Stimulated activated CD4-positive, alpha-beta T cell treated with anti-CD3 and anti-CD28 coated beads, Interleukin-4, amount 100 ng/mL, for 4 hours (primary cell): ENCODE data around the gene LRRC28.

Source experiments
- DNase-seq, 2 experiments: peaks; one replicate each; pipeline ENCODE4 v3.0.0-alpha.2; 2020

LRRC28 gene

DNA sequence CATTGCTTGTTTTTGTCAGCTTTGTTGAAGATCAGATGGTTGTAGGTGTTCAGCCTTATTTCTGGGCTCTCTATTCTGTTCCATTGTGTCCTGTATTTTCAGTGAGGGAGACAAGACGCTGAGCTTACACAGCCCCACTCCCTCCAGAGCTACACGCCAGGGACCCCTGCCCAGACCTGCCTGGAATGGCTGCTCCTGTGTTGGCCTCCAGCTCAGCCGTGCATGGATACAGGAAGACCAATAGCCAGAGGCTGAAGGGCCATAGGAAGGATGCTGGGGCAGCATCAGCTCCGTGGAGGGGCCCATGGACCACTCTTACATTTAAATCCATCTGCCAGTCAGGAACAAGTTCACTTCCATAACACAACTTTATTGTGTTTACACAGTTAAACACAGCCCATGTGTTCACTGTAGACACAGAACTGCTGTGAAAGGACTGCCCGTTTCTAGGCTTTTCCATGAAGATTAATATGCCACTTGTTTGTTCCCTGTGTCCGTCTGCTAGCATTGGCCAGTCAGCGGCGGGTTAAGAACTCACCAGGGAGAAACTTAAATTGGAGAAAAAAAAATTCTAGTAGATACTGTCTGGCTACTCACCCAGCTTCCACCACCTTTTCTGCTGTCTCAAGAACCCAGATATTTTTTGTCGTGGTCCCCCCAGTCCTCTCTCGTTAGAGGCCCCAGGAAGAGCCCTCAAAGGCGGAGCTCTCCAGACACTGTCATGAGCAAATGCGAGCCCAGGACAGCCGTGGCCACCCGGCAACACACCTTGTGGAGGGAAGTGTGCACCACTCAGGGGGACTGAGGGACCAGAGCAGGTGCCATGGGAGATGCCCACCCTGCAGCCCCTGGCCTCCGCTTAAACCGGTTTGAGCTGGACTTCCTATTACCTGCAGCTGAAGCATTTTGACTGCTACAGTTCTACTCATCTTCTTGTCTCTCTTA lies 172.2 kb downstream of the LRRC28 start:
- no peak for DNase-seq

- DNase-seq: no peak
Observed at GRCh38 chr15:99424131-99424571, 172.9 kb downstream of the LRRC28 start.

DNA sequence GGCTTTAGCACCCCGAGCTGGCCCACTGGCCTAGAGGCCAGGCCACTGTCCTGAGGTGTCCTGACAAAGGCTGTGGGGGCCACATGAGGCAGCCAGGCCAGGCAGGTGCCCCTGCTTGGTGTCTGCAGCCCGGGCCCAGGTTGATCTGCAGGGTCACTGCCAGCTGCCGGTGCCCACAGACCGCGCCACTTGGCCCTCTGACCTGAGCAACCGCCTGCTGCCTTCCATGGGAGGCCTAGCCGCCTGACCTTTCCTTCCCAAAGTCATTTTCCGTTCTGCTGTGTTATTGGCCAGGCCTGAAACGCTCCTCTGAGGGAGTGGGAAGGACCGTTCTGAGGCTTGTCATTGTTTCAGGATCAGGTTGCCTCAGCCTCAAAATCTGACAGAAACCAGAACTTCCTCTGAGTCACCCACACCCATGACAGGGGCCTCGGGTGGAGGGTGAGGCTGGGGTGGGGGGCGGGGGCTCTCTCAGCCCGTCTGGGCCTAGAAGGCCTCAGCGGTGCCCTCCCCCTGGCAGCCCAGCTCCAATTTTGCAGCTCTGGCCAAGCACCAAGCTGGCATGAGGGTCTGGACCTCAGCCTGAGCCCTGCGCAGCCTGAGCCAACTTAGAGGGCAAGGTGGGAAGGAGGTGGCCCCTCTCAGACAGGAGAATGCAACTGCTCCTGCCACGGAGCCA lies 173.8 kb downstream of the LRRC28 start:
- DNase-seq: peak; percentile 37 to 64

GRCh38 chr15:99425657-99426301 lies 174.5 kb downstream of the LRRC28 start:
- no peak for DNase-seq

DNA sequence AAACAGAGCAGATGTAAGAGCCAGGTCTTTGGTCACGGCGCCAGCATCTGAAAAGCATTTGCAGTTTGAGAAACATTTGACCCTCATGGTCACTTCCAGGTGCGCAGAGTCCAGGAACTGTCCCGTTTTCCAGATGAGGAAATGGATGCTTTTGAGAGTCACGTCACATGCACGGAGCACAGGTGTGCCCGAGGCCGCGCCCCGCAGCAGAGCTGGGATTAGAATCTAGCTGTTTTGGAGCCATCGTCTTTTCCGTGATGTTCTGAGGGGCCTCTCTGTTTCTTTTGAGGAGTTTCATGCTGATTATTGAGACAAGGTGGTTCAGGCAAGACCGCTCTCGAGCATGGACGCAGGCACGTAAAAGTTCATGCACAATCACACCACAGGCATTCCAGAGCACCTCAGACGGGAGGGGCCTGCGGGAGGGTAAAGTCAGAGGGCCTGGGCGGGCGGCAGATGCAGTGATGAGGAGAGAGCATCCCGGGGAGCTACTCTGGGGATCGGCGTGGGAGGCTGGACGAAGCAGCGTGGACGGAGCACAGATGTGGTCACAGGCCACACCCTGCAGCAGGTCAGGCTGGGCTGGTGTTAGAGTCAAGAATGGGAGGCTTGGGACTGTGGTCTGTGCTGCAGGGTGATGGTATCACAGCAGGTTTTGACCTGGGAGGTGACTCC lies 175.3 kb downstream of the LRRC28 start:
- DNase-seq: no peak

- no peak for DNase-seq
Observed at GRCh38 chr15:99427210-99427609, 175.9 kb downstream of the LRRC28 start.

DNA sequence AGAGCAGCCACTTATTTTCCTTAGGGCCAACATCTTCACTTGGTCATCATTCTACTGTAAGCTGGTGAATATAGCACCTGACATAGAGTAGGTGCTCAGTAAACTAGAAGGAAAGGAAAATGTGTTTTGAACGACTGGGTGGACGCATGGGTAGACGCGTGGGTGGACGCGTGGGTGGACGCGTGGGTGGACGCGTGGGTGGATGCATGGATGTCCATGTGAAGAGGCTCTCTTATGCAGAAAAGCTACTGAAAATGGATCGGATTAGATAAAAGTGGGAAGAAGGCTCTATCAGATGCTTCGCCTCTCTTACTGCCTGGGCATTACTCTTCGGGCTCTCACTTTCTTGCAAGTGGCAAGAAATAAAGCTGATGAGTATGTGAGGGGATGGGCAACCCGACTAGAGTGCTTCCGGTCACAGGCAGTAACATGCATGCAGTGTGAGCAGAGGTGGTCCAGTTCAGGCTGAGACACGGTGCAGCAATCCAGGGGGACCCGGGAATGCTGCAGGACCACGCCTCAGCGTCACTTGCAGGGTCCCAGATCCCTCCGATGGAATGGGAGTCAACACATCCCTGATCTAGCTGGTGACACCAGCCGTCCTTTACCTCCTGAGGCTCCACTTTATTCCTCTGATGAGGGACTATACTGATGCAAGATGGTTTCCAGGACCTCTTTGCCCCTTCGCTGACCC lies 176.5 kb downstream of the LRRC28 start:
- no peak for DNase-seq

DNA sequence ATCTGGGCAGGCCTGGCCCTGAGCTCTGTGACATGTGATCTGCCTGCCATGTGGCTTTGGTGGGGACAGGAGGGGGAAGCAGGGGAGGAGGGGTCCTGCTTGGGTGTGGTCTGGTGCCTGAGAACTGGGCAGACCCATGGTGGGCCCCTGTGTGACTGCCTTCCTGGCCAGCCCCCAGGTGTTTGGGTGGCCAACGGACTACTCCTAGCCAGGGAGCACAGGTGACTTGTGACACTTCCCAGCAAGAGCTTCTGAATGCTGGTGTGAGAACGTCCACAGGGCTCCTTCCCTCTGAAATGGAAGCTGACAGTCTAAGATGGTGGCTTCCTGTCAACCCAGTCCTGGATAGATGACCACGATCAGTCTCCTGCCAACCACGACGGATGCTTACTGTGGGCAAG lies 178.4 kb downstream of the LRRC28 start:
- DNase-seq: no peak

- no peak for DNase-seq
Observed at GRCh38 chr15:99430881-99431401, 179.7 kb downstream of the LRRC28 start.

DNA sequence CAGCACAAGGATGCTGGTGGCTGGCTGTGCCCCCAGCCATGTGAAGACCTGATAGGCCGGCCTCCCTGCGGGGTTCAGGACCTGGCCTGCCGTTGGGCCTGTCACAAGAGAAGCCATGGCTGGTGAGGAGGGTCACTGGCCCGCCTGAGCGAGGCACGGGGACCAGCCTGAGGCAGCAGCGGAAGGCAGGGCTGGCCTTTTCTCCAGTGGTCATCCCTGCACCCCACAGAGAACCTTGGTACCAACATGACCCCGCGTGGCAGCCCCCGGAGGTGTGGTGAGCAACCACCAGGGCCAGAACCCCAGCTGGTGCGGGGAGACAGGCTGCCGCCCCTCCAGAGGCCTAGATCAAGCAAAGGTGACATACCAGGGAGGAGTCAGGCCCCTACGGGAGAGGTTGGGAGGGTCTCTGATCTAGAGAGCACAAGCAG lies 180.4 kb downstream of the LRRC28 start:
- DNase-seq: no peak

DNA sequence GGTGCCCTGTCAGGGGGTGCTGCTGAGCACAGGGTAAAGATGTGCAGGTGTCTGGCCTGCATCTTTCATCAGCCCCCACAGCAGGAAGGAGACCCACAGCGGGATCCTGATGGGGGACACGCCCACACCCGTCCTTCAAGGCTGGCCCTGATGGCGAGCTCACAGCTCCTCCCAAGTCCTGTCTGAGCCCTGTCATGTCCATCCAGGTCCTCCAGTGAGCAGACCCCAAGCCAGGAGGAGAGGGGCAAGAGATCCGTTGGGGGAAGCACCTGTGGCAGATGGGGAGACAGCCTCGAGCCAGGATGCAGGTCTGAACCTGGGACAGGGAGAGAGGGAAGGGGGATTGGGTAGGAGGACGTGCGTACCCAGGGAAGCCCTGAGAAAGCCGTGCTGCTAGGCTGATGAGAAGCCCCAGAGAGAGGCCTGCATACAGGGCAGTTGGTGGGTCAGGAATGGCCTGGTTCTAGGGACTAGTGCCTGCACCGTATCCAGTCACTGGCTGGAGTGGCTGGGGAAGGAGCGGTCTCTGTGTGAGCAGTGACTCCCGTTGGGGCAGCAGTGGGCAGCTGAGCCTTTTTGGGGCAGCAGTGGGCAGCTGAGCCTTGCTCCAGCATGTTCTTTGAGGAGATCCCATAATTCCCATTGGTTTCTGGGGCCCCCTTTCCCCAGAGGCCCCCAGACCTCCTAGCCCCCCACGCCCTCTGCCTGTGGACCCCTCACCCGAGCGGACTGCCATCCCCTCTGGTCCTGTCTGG lies 181.2 kb downstream of the LRRC28 start:
- DNase-seq: no peak

DNA sequence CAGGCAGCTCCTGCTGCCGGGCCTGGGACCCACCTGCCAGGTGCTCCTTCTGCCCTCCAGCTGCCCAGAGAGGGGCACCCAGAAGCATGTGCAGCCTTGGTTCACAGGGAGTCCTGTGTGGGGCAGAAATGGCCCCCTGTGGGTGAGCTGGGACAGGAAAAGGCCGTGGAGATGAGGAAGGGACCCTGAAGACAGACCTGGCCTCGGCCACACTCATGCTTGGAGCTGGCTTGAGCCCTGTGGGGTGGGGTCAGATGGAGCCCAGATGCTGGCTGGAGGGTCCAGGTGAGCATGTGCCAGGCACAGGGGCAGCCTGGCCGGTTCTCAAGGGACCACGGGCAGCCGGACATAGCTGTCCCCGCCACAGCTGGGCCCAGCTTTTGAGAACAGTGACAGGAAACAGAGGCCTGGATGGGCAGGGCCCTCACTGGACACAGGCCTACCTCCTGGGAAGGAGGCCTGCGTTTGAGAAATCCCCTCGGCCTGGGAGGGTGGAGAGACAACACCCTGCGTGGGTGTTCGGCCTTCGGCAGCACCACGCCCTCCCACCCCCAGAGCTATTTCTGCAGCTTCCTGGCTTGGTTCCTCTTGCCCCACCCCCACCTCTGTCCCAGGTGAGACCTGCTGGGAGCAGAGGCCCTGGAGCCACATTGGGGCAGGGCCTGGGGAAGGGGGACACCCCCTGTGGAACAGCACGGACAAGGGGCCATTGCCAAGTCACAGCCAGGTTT lies 181.9 kb downstream of the LRRC28 start:
- DNase-seq: peak in 1 of 2 experiments; percentile 30

- DNase-seq: no peak
Observed at GRCh38 chr15:99433757-99434450, 182.6 kb downstream of the LRRC28 start.

- no peak for DNase-seq
Observed at GRCh38 chr15:99434506-99435112, 183.3 kb downstream of the LRRC28 start.

- no peak for DNase-seq
Observed at GRCh38 chr15:99435113-99435695, 183.9 kb downstream of the LRRC28 start.

GRCh38 chr15:99435877-99436541 lies 184.7 kb downstream of the LRRC28 start:
- DNase-seq: no peak

DNA sequence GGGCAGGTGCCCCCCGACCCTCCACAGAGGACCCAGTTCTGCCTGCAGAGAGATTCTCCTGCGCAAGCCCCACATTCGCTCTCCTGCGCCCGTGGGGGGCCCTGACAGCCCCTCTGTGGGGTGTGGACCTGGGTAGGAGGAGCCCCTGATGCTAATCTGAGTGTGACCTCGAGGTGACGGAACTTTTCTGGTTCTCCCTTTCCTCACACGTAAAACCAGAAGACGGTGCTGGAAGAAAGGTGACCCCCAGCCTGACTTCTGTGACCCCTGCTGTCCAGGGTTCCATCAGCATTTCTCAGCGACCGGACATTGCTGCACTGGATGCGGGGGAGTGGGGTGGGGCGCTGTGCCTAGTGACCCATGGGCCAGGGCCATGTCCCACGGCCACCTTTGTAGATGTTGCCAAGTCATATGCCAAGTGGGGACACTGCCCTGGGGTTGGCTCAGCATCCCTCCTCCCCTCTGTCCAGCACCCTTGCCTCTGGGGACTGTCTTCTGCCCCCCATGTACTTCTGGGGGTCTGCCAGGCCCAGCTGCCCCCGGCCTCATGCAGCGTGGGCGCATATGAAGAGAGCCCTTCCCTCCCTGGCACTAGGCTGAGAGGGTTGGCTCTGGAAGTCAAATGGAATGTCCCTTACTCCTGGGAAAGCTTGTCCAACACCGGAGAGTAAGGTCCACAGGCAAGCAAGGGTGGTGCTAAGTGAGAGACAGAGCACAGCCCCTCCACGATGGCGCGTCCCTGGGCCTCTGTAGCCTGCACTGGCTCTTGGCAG lies 185.4 kb downstream of the LRRC28 start:
- no peak for DNase-seq
